Astrocyte of the cerebellum (primary cell): ENCODE data around the gene LSP1.

Experiments
- DNase-seq: peaks from one replicate; pipeline ENCODE4 v3.0.0-alpha.2; 2011; ENCODE audit warnings: low read depth
- H3K4me3 ChIP-seq: 2 replicates; pipeline ENCODE4 v1.5.1; 2011; ENCODE audit warnings: mild to moderate bottlenecking, low read depth, low read length, moderate library complexity
- in situ Hi-C: cut with HindIII; loops from 2 replicates; pipeline ENCODE4 v1.10.0; 2017; ENCODE audit warnings: low sequenced_read_pairs
- TF ChIP-seq, protein P1 (sequence below): IDR thresholded peaks from 2 replicates; pipeline ENCODE4 v1.5.1; 2012; ENCODE audit warnings: low read length, low read depth, moderate library complexity, mild to moderate bottlenecking; ENCODE audit errors: missing control alignments

The LSP1 gene

DNA sequence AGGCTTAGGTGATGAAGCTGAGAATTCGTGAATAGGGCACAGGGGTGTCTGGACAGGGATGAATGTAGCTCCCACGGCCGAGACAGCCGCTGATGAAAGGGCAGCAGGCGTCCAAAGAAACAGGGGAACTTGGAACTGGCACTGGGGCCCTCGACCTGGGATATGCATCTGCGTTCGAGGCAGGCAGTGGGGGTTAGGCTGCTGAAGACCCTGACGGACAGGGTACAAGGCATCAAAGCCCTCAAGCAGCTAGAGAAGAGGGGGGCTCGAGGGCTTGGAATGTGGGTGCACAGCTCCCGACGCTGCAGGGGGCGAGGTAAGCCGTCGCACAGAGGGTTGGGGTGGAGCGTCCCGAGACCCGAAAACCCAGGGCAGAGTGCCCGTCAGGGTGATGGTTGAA lies 25.0 kb upstream of the LSP1 start:
- in situ Hi-C loops: no loop called here
- no peak for DNase-seq
- TF ChIP-seq, protein P1, sequence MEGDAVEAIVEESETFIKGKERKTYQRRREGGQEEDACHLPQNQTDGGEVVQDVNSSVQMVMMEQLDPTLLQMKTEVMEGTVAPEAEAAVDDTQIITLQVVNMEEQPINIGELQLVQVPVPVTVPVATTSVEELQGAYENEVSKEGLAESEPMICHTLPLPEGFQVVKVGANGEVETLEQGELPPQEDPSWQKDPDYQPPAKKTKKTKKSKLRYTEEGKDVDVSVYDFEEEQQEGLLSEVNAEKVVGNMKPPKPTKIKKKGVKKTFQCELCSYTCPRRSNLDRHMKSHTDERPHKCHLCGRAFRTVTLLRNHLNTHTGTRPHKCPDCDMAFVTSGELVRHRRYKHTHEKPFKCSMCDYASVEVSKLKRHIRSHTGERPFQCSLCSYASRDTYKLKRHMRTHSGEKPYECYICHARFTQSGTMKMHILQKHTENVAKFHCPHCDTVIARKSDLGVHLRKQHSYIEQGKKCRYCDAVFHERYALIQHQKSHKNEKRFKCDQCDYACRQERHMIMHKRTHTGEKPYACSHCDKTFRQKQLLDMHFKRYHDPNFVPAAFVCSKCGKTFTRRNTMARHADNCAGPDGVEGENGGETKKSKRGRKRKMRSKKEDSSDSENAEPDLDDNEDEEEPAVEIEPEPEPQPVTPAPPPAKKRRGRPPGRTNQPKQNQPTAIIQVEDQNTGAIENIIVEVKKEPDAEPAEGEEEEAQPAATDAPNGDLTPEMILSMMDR: no peak
- H3K4me3 ChIP-seq: no peak overlapping the region

DNA sequence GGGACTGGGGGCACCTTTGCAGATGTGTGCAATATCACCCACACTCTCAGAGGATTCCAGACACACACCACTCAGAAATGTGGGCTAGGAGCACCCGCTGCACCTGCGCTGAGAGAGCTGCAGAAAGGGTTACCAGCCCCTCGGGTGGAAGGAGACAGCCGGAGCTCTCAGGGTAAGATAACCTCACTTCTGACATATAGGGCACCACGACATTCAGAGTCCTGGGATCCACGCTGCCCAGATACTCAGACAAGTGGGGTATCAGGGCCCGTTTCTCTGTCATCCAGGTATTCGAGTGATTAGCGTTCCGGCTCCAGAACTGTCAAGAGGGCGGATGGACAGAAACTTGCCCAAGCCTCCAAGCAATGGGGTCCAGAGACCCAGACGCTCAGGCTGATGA lies 24.3 kb upstream of the LSP1 start:
- in situ Hi-C loops: no loop called here
- TF ChIP-seq, protein P1: no peak

DNA sequence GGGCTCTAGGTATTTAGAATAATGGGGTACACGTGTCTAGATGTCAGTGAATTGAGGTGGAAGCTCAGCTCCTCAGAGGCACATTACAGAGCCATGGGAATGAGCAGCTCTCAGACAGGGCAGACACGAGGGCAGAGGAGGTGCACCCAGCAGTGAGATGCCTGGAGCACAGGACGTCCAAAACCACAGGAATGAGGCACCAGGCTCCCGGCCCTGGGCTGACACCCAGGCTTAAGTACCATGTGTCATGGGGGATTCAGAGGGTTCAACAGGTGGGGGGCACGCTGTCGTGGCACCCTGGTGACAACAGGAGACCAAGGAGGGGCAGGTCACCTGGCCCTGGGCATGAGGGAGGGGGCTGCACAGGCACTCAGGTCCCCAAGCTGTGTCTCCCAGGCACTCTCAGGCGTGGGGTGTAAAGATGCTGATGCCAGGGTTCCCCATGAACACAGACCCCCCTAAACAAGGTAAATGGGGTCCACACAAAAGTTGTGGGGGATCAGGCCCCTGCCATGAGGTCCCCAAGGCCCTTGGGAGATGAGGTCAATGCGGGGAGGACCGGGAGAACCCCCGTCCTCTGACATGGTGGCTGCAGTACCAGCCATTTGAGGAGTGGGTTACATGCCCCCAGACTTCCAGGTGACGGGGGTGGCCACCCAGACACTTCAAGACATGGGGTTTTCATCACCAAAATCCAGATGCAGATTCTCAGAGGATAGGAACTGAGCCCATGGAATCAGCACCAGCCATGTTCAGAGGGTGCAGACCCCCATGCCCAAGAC lies 23.7 kb upstream of the LSP1 start:
- TF ChIP-seq, protein P1: no peak
- peak; percentile 36 for DNase-seq
- no peak overlapping the region for H3K4me3 ChIP-seq
- in situ Hi-C loops: no loop called here

More for the DNA sequence above, 24.3 kb upstream of the LSP1 start:
- no peak for DNase-seq
- H3K4me3 ChIP-seq: no peak overlapping the region

DNA sequence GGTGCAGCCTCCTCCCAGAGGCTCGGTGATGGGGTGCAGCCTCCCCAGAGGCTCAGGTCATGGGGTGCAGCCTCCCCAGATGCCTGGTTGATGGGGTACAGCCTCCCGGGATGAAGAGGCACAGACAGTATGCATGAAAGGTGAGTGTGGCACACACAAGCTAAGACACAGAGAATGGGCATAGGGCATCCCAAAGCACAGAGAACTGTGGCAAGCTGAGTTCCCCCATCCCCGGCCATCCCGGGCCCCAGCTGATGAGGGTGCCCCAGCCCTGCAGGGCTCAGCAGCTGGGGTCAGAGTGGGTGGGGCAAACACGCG lies 22.9 kb upstream of the LSP1 start:
- in situ Hi-C loops: no loop called here
- no peak overlapping the region for H3K4me3 ChIP-seq
- DNase-seq: no peak
- TF ChIP-seq, protein P1: no peak

DNA sequence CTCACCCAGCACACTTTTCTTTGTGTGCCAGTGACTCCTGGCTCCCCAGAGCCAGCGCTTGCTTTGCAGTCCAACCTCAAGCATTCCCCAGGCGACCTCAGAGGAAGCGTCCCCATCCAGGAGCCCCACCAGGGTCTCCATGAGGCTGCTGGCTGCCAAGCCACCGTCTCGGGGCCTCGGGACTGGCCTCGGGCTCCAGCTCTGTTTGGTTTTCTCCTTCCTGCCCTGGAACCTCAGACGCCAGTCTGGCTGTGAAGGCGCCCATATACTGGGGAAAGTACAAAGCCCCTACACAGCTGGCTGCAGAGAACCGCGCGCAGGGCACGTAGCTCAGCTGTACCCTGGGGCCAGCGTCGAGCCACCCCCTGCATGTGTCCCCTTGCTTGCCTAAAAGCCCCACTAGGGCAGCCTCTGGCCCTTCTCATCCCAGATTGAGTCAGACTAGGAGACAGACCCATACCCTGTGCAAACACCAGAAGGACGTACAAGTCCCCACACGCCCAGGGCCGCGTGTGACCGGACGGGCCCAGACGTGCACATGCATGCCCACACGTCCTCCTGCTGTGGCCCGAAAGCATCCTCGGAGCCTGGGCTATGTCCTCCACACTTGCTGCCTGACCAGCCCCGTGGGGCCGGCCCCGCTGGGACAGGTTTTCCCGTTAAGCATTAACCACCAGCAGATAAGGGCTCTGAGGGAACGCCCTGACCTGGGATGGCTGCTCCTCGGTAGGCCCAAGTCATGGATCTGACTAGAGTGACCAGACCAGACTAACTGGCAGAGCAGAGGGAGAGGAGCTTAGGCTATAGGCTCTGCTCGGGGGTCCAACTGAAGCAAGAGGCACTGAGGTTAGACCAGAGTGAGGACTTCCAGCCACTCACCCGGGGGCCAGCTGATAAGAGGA lies 22.3 kb upstream of the LSP1 start:
- peak; percentile 32 for DNase-seq
- TF ChIP-seq, protein P1: no peak

DNA sequence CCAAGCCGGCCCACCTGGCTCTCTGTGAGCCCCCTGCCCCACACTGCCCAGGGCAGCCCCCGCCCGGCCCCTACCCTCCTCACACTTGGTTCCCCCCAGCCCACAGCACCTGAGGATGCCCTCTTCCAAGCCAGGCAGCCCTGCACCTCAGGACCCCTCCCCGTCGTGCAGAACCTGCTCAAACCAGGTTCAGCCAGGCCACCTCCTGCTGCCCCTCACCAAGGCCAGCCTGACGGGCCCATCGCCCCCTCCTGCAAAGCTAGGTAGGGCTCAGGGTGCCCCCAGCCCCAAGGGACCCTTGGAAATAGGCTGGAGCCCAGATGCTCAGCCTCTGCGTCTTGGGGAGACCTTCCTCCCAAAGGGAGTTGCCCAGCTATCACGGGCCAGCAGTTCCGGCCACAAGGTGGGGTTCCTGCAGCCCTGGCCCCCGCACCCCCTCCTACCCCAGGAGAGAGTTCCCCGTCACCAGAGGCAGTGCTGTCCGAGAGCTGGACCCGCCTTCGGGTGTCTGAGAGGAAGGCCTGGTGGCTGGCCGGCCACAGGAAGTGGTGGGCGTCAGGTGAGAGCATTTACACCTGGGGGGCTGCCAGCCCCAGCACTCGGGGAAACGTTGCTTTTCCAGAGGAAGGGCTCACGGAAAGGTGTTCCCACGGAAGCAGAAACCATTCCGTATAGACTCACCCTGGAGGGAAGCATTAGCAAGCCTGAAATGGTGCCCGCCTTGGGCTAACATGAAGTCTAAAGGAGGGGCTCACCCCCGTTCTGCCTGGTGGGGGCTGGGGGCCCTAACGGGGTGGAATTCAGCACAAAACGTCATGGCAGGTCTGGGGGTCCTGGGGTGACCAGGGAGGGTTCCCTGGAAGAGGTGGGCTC lies 21.3 kb upstream of the LSP1 start:
- DNase-seq: no peak
- TF ChIP-seq, protein P1: no peak
- H3K4me3 ChIP-seq: no peak overlapping the region
- in situ Hi-C loops: no loop called here

More for the DNA sequence above, 22.3 kb upstream of the LSP1 start:
- no peak overlapping the region for H3K4me3 ChIP-seq
- in situ Hi-C loops: no loop called here
